NCI-H460 (cell line): ENCODE measurements around the gene EPHB2. TPM values are rescaled to one million over a fixed set of nuclear protein-coding genes. Genes with fewer than 3 reads are reported as not detected.
"Not testable (repeated sequence)": the region's sequence is repeated elsewhere in the genome, so short reads cannot be mapped to it uniquely, and the experiment has no call there.

Experiments
- DNase-seq: peaks from one replicate; pipeline ENCODE4 v3.0.0-alpha.2; 2016; ENCODE audit warnings: low read depth; ENCODE audit errors: extremely low read depth
- total RNA-seq: library from RNA; depleted of rRNA; stranded (reverse); fragments of >200 nt; shearing (Covaris generic); gene quantifications from 2 replicates; pipeline ENCODE4 v1.2.3, GENCODE V29; 2014

The EPHB2 gene
- total RNA-seq, 1 experiment from 2014 or later, result 0.20 TPM

GRCh38 chr1:22830041-22830566 lies 119.5 kb downstream of the EPHB2 start:
- no peak for DNase-seq

GRCh38 chr1:22830757-22831340 lies 120.2 kb downstream of the EPHB2 start:
- no peak for DNase-seq

- DNase-seq, result peak; percentile 44
Measured at GRCh38 chr1:22831729-22832413, 121.2 kb downstream of the EPHB2 start.

DNA sequence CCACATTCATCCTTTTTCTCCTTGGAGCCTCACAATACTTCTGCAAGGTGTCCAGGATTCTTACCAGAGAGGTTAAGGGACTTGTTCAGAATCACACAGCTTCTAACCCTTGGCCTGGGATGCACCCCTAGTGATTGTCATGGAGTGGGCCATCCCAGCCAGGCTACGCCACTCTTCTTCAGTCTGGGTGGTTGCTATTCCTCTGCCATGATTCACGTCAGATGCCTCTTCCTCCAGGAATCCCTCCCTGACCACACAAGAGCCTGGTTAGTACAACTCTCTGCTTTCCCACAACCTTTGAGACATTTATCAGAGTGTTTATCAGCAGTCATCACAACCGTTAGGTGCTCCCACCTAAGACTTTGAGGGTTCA lies 121.8 kb downstream of the EPHB2 start:
- DNase-seq, result no peak

DNA sequence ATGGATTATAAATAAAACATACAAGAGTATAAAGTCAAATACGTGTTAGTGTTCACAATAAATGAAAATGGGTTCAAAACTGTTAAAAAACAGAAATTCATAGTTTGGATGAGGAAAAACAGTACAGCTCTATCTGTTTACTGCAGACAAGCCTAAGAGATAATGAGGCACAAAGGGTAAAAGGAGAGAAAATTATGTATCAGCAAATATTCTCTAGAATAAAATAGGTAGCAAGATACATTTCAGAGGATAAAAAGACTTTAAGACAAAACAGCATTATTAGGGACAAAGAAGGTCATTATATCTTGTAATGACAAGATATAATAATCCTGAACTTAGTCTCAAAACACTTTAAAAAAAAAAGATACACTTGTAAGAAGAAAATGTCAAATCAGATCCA lies 123.1 kb downstream of the EPHB2 start:
- no peak for DNase-seq

GRCh38 chr1:22834420-22834819 lies 123.8 kb downstream of the EPHB2 start:
- DNase-seq, result not testable (repeated sequence)

GRCh38 chr1:22835636-22836319 lies 125.1 kb downstream of the EPHB2 start:
- no peak for DNase-seq

GRCh38 chr1:22836850-22837249 lies 126.2 kb downstream of the EPHB2 start:
- DNase-seq, result no peak

- no peak for DNase-seq
Measured at GRCh38 chr1:22837332-22837731, 126.7 kb downstream of the EPHB2 start.

DNA sequence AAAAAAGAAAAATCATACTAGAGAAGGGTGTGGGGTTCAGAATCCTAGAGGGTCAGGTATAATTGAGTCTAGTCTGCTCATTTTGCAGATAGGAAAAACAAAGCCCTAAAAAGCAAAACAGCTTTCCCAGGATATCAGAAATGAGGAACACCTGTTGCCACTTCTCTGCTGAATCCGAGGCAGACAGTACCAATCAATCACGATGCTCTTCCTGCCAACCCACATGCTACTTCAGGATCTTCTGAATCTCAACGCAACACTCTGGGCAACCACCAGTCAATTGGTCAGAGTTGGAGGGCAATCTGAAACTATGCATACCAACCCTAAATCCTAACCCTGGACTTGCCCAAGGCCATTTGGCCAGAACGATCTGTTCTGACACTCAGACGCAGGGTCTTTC lies 128.3 kb downstream of the EPHB2 start:
- no peak for DNase-seq

- DNase-seq, result no peak
Measured at GRCh38 chr1:22839806-22840205, 129.2 kb downstream of the EPHB2 start.

DNA sequence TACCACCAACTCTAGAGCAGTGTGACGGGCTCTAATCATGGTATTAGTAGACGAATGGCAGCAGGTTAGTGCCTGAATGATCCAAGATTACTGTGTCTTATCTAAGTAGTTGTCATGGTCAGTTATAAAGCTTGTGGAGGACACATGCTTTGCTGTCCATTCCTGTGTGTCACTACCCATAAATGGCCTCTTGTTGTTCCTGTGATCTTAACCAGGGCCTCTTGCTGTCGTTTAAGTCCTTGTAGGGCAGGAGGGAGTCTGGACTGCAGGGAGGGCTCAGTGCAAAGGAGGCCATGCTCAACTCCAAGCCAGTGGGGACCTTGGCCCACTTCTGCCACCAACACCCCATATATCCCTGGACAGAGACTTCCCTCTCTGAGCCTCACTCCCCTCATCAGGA lies 130.5 kb downstream of the EPHB2 start:
- no peak for DNase-seq

- DNase-seq, result no peak
Measured at GRCh38 chr1:22841860-22842281, 131.2 kb downstream of the EPHB2 start.

DNA sequence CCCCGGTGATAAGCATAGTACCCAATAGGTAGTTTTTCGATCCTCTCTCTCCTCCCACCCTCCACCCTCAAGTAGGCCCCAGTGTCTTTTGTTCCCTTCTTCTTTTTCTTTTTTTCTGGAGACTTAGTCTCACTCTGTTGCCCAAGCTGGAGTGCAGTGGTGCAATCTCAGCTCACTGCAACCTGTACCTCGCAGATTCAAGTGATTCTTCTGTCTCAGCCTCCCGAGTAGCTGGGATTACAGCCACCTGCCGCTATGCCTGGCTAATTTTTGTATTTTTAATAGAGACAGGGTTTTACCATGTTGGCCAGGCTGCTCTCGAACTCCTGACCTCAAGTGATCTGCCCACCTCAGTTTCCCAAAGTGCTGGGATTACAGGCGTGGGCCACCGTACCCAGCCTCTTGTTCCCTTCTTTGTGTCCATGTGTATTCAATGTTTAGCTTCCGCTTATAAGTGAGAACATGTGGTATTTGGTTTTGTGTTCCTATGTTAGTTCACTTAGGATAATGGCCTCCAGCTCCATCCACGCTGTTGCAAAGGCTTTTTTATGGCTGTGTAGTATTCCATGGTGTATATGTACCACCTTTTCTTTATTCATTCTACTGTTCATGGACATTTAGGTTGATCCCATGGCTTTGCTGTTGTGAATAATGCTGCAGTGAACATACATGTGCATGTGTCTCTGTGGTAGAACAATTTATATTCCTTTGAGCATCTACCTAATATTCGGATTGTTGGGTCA lies 133.0 kb downstream of the EPHB2 start:
- DNase-seq, result not testable (repeated sequence)

DNA sequence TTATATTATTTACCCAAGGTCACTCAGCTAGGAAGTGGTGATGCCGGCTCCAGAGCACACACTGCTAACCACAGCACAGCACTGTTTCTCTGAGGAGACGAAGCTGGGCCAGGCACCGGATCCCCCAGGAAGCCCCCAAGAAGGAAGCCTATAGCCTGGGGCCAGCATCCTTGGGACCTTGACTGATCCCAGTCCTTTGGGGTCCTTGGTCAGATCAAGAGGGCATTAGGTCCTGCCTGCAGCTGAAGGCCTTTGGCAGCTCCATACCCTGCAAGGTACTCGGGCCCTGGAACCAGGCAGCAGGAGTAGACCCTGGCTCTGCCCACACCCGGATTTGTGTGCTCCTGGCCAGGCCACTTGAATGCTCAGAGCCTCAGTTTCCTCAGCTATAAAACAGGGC lies 134.0 kb downstream of the EPHB2 start:
- no peak for DNase-seq

GRCh38 chr1:22845398-22845935 lies 134.8 kb downstream of the EPHB2 start:
- DNase-seq, result no peak

- DNase-seq, result no peak
Measured at GRCh38 chr1:22846458-22846857, 135.8 kb downstream of the EPHB2 start.

- no peak for DNase-seq
Measured at GRCh38 chr1:22847249-22847648, 136.6 kb downstream of the EPHB2 start.

DNA sequence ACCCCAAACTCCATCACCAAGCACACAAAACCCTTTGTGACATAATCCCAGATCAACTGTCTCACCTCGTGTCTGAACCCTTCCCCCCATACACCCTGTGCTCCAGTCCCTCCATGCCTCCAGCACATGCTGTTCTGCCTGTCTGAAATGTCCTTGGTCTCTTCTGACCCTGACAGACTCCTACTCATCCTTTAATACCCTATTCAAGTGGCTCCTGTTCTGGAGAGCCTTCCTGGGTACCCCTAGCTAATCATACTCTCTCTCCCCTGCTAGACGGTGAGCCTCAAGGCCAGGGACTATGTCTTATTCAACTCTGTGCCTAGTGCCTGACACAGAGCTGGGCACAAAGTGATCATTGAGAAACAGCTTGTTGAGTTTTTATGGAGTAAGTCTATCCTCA lies 137.1 kb downstream of the EPHB2 start:
- no peak for DNase-seq

- DNase-seq, result no peak
Measured at GRCh38 chr1:22848405-22848804, 137.8 kb downstream of the EPHB2 start.

DNA sequence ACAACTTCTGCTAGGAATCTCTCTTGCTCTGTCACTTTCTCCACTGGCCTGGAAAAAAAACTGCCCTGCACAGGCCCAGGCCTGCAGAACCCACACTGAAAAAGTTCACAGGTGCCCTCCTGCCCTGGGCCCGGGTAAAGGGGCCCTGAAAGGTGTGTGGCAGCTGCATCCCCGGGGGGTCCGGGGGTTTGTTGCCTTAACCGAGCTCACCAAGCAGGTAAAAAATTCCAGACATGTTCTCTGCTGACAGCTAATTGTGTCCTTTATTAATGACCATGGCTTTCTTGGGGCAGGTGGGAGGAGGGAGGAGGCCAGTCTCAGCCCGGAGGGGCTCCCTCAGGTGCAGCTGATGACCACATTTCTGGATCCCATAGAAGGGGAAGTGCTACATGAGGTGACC lies 139.1 kb downstream of the EPHB2 start:
- DNase-seq, result no peak
